SK-N-SH treated with all-trans-retinoic acid at 6 μM for 48 hours (cell line): ENCODE measurements around the gene TACSTD2.

Experiments
- ARNTL ChIP-seq: fragments of 450-650 bp; formaldehyde crosslinking; IDR thresholded peaks from 2 replicates; pipeline ENCODE4 v1.5.0; 2020; ENCODE audit warnings: low read depth, mild to moderate bottlenecking, moderate library complexity, borderline replicate concordance
- BACH2 ChIP-seq: fragments of 250-450 bp; sonication (Bioruptor Pico); IDR thresholded peaks from 2 replicates; pipeline ENCODE4 v1.9.0; 2021; ENCODE audit warnings: mild to moderate bottlenecking, borderline replicate concordance
- CREB5 ChIP-seq: fragments of 250-450 bp; sonication (Bioruptor Pico); IDR thresholded peaks from 2 replicates; pipeline ENCODE4 v1.5.1; 2020; ENCODE audit warnings: low read depth, mild to moderate bottlenecking, moderate library complexity
- ESRRG ChIP-seq: fragments of 250-450 bp; sonication (Bioruptor Pico); IDR thresholded peaks from 2 replicates; pipeline ENCODE4 v1.6.1; 2021; ENCODE audit warnings: mild to moderate bottlenecking
- ISL1 ChIP-seq: fragments of 250-450 bp; sonication (Bioruptor Pico); IDR thresholded peaks from 2 replicates; pipeline ENCODE4 v2.1.2; 2022; ENCODE audit warnings: mild to moderate bottlenecking, moderate library complexity
- PATZ1 ChIP-seq: fragments of 250-450 bp; sonication (Bioruptor Pico); IDR thresholded peaks from 2 replicates; pipeline ENCODE4 v1.8.0; 2020; ENCODE audit warnings: mild to moderate bottlenecking, moderate library complexity, borderline replicate concordance
- PPARA ChIP-seq: fragments of 250-450 bp; sonication (Bioruptor Pico); IDR thresholded peaks from 2 replicates; pipeline ENCODE4 v1.5.0; 2020; ENCODE audit warnings: mild to moderate bottlenecking, borderline replicate concordance
- TOX ChIP-seq: fragments of 250-450 bp; sonication (Bioruptor Pico); IDR thresholded peaks from 2 replicates; pipeline ENCODE4 v1.8.0; 2021; ENCODE audit warnings: mild to moderate bottlenecking, moderate library complexity, borderline replicate concordance
- TSHZ2 ChIP-seq: fragments of 250-450 bp; sonication (Bioruptor Pico); IDR thresholded peaks from 2 replicates; pipeline ENCODE4 v1.5.0; 2020; ENCODE audit warnings: mild to moderate bottlenecking, moderate library complexity
- ZFP3 ChIP-seq: fragments of 250-450 bp; sonication (Bioruptor Pico); IDR thresholded peaks from 2 replicates; pipeline ENCODE4 v1.5.0; 2020; ENCODE audit warnings: mild to moderate bottlenecking, moderate library complexity
- ZFP30 ChIP-seq: fragments of 450-650 bp; formaldehyde crosslinking; IDR thresholded peaks from 2 replicates; pipeline ENCODE4 v1.5.0; 2022; ENCODE audit warnings: mild to moderate bottlenecking, moderate library complexity

GRCh38 chr1:58585581-58586151 lies 8.6 kb upstream of the TACSTD2 start:
- TF ChIP-seq TSHZ2 (CRISPR knock-in tag) (no peak), BACH2 (CRISPR knock-in tag) (no peak), ZFP30 (CRISPR knock-in tag) (no peak), ZFP3 (CRISPR knock-in tag) (no peak), PATZ1 (CRISPR knock-in tag) (no peak), CREB5 (CRISPR knock-in tag) (no peak), ARNTL (CRISPR knock-in tag) (no peak), ESRRG (CRISPR knock-in tag) (no peak), ISL1 (CRISPR knock-in tag) (no peak), TOX (CRISPR knock-in tag) (no peak), PPARA (no peak)
